Stimulated activated CD4-positive, alpha-beta T cell treated with anti-CD3 and anti-CD28 coated beads, Interleukin-4, amount 100 ng/mL, for 24 hours (primary cell): ENCODE results near the gene NUDT15.
A peak's percentile ranks its signal among the peaks of the same experiment; 100 is the strongest.

Source experiments
- DNase-seq: peaks from one replicate; pipeline ENCODE4 v3.0.0-alpha.2; 2020

The NUDT15 gene

DNA sequence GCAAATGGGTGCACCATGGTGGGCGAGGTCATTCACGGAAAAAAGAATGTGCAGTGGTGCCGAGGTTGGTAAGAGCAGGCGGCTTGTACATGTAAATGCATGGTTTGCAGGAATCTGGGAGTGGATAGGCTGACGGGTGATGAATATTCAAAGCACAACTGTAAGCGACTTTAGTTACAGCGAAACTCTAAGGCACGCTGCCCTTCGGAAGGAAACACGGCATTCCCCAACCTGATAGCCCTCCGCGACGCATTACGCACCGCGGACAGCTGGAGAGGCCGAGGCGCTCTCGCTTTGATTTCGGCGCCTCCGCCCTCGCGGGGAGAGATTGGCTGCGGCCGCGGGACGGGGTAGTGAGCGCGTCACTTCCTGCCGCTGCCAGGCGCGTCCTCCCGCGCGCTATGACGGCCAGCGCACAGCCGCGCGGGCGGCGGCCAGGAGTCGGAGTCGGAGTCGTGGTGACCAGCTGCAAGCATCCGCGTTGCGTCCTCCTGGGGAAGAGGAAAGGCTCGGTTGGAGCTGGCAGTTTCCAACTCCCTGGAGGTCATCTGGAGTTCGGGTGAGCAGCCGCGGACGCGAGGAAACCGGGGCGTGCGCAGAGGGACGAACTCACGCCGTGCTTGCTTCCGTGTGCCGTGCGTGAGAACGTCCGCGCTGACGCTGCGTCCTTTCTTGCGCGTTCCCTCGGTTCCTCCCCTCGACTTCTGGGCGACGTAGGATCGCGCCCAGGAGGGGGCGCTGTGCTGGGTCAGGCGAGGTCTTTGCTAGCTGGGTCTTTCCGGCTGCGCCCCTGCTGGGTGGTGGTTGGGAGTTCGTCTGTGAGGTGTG, at the start of gene NUDT15:
NUDT15 (plus strand) TSS at position 381 of the 828 bp plus-strand sequence; CDS start at position 402, 21 bp downstream.
- DNase-seq, result peak; percentile 95

DNA sequence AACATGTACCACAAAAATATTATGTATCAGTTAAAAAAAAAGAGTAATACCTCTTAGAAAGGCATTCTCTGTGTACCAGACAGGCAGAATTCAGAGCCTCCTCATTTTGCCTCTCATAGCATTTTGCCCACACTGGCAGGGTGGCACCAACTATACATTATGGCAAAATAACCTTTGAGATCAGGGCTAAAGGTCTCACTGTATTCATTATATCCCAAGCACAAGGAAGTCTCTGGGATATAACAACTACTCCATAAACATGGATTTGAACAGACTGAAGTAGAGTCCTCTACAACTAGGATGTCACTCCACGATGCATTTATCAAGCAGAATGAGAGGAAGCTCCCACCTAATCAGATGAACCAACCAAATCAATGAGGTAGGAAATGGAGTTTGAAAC, 47.1 kb upstream of the NUDT15 start:
- no peak for DNase-seq

DNA sequence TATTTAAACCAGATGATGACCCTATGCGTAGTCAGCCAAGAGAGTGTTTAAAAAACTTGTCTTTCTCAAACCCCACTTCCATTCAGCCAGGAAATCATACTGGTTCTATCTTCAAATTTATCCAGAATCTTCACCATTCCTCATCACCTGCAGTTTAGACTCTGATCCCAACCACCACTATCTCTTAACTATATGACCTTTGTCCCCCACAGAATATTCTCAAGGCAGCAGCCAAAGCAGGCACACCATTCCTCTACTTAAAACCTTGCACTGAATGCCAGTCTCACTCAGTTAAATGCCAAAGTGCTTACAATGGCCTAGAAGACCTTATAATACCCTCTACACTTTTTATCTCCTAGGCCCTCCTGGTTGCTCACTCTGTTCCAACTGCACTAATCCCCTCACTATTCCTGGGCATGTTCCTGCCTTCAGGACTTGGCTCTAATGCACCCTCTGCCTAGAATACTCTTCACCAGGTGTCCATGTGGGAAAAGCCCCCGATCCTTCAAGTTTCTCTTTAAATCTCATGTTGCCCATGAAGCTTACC, 46.5 kb upstream of the NUDT15 start:
- DNase-seq, result no peak

- DNase-seq, result no peak
These were observed 45.7 kb upstream of the NUDT15 start for GRCh38 chr13:47991859-47992258.

GRCh38 chr13:47997384-47997783, 40.1 kb upstream of the NUDT15 start:
- no peak for DNase-seq

GRCh38 chr13:47999973-48000372, 37.6 kb upstream of the NUDT15 start:
- no peak for DNase-seq

- DNase-seq, result peak; percentile 12
These were observed 36.9 kb upstream of the NUDT15 start for GRCh38 chr13:48000559-48001113.

DNA sequence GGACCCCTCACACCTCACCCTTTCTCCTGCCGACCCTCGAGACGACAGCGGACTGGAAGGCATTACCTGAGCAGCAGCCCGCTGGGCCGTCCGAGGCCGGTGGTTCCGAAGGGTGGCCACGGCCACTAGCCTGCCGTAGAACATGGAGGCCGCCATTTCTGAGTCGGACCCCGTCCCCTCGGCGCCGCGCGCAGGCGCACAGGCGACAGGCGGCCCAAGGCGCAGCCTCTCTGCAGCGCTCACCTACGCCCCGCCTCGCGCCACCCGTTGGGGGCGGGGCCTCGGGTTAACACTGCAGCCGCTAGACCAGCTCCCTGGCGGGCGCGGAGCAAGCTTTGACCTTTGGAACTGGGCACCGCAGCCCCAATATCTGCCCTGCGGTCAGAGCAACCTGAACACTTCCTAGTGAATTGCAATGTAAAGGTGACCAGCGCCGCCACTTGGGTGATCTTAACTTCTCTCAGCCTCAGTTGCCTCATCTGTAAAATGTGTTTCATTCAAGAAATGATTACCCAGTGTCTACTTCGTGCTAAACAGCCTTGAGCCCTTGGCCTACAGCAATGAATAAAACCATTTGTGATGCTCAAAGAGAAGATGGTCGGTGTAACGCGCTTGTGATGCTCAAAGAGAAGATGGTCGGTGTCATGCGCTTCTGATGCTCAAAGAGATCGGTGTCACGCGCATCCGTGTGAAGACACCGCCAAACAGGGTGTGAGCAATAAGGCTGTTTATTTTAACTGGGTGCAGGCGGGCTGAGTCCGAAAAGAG, 36.2 kb upstream of the NUDT15 start, which contains the start of gene SUCLA2:
SUCLA2 (minus strand) TSS at position 160 of the 768 bp plus-strand sequence; CDS start at position 156, 4 bp downstream.
- peak; percentile 92 for DNase-seq

DNA sequence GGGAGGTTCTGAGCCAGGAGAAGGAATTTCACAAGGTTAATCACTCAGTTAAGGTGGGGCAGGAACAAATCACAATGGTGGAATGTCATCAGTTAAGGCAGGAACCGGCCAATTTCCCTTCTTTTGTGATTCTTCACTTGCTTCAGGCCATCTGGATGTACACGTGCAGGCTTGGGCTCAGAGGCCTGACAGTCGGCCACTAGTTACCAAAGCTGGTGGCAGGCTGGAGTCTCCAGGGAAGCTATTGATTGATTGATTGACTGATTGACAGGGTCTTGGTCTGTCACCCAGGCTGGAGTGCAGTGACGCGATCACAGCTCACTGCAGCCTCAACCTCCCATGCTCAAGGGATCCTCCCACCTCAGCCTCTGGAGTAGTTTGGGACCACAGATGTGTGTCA, 35.5 kb upstream of the NUDT15 start:
- DNase-seq, result peak; percentile 3

DNA sequence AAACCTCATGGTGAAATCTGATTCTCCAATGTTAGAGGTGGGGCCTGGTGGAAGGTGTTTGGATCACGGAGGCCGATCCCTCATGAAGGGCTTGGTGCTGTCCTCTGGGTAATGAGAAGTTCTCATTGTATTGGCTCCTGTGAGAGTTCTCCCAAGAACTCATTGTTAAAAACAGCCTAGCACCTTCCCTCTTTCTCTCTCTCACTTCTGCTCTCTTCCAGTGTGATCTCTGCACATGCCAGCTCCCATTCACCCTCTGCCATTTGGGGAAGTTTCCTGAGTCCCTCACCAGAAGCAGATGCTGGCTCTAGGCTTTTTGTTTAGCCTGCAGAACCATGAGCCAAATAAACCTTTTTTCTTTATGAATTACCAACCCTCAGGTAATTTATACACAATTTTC, 33.3 kb upstream of the NUDT15 start:
- DNase-seq, result no peak

DNA sequence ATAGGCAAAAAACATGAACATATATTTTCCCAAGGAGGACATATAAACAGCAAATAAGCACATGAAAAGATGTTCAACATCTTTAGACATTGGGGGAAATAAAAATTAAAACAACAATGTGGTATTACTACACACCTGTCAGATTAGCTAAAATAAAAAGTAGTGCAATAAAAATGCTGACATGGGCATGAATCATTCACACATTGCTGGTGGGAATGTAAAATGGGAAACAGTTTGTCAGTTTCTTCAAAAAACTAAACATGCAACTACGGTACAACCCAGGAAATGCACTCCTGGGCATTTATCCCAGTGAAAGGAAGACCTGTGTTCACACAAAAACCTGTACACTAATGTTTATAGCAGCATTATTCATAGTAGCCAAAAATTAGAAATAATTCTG, 31.1 kb upstream of the NUDT15 start:
- no peak for DNase-seq

- DNase-seq, result no peak
These were observed 28.2 kb upstream of the NUDT15 start for GRCh38 chr13:48009284-48009683.

GRCh38 chr13:48010698-48011097, 26.8 kb upstream of the NUDT15 start:
- no peak for DNase-seq

GRCh38 chr13:48012668-48013067, 24.9 kb upstream of the NUDT15 start:
- no peak for DNase-seq

DNA sequence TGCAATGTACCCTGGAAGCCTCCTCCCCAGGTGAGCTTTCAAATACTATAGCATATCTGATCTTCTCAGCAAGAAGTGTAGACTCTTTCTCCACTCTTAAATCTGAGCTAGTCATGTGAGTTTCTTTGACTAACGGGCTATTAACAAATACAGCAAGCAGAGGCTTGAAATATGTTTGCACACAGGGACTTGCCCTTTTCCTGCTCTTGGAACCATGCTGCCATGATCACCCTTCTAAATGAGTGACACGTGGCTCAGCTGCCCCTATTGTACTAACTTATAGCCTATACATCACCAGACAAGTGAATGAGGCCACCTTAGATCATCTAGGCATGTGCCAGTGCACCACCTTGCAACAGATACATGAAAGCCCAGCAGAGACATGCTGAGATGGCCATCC, 23.2 kb upstream of the NUDT15 start:
- DNase-seq, result no peak

DNA sequence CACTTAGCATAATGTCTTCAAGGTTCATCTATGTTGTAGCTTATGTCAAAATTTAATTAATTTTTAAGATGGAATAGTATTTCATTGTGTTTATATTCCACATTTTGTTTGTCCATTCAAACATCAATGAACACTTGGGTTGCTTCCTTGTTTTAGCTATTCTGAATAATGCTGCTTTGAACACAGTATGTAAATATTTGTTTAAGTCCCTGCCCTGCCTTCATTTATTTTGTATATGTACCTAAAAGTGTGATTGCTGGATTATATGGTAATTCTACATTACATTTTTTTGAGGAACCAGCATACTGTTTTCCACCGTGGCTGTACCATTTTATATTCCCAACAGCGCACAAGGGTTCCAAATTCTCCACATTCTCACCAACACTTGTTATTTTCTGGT, 18.9 kb upstream of the NUDT15 start:
- DNase-seq, result no peak

DNA sequence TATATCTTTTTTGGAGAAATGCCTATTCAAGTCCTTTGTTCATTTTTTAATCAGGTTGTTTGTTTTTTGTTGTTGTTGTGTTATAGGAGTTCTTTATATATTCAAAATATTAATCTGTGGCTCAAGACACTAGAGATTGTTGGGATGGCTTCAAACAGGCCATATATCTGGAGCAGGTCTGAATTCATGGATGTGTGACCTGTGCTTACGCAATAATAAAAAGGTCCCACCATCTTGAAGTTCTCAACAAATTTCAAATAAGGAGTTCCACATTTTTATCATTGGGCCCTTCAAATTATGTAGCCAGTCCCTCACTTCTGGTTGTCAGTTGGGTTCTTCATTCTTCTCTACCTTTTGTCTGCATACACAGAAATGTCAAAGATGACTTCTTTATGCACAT, 17.7 kb upstream of the NUDT15 start:
- DNase-seq, result no peak

DNA sequence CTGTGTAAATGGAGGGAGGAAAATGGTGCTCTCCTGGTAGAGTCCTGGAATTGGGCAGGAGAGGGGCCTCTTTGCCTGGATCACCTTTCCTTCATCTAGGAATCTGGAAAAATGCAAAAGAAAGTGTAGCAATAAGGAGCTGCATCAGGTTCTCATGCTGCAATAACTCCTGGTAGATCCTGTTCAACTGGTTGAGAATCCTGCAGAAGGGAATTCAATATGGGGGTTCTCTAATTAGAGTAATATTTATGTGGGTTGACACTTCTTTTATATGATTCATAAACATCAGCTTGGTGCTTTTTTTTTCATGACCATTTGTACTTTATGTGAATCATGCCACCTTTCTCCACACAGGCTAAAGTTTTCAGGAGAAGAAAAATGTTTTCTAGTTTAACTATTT, 9.5 kb upstream of the NUDT15 start:
- DNase-seq, result no peak

DNA sequence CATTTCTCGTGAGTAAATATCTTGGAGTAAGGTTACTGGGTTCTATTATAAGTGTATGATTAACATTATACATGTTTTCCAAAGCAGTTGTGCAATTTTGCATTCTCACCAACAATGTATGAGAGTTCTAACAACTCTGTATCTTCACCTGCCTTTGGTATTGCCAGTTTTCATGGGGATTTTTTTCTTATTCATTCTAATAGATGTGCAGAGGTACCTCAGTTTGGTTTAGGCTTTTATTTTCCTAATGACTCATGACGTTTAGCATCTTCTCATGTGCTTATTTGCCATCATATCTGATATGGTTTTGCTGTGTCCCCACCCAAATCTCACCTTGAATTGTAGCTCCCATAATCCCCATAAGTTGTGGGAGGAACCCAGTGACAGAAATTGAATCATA, 7.7 kb upstream of the NUDT15 start:
- DNase-seq, result no peak

DNA sequence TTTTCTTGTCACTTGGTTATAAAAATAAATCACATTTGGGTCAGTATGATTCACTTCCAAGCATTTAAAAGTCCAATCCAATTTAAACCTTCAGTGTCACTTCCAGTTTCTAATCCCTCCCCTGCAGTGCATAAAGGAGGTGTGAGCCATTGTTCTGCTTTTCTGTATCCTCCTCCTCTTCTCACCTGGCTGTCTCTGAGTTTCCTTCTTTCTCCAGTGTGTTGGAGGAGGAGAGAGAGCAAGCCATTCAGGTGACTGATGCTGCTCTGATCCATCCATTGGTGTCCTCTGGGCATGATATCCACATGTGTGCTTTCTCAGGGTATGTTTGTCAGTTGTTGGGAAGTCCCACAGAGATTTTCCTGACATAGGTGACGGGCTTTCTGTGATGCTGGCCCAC, 1.2 kb downstream of the NUDT15 start:
- DNase-seq, result no peak

GRCh38 chr13:48040049-48040448, 2.5 kb downstream of the NUDT15 start:
- no peak for DNase-seq

DNA sequence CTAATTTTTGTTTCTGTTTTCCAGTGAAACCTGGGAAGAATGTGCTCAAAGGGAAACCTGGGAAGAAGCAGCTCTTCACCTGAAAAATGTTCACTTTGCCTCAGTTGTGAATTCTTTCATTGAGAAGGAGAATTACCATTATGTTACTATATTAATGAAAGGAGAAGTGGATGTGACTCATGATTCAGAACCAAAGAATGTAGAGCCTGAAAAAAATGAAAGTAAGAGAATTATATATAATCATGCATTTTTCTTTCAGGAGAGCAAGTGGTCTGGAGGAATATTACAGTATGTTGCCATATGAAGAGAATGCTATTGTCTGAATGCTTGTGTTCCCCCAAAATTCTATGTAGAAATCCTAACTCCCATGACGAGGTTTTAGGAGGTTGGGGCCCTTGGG, 3.4 kb downstream of the NUDT15 start:
- DNase-seq, result no peak

- no peak for DNase-seq
These were observed 5.4 kb downstream of the NUDT15 start for GRCh38 chr13:48042894-48043293.
